Measurements from ENCODE around the gene SPEF2. TPM values are rescaled to one million over a fixed set of nuclear protein-coding genes. Genes with fewer than 3 reads are reported as not detected.

SPEF2 gene
- total RNA-seq, 1 experiment from 2014 or later, result 0.15 TPM

DNA sequence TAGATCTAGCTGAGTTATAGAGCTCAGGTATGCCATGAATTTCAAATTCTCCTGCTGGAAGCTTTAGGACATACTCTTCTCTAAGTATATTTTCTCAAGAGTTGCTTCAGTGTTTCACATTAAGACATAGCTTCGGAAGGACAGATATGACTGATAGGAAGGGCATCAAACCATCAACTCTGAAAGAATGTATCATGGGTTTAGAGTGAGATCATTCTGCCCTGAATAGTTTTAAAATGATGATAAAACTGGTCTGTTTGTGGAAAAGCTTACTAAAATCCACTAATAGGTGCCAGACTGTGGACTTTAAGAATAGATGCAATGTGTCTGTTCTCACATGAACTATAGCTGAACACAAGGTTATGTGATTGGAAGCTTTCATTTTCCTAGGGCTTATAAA lies 8.4 kb downstream of the SPEF2 start (continued):
- TF ChIP-seq, protein P1, sequence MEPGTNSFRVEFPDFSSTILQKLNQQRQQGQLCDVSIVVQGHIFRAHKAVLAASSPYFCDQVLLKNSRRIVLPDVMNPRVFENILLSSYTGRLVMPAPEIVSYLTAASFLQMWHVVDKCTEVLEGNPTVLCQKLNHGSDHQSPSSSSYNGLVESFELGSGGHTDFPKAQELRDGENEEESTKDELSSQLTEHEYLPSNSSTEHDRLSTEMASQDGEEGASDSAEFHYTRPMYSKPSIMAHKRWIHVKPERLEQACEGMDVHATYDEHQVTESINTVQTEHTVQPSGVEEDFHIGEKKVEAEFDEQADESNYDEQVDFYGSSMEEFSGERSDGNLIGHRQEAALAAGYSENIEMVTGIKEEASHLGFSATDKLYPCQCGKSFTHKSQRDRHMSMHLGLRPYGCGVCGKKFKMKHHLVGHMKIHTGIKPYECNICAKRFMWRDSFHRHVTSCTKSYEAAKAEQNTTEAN (CRISPR knock-in tag; IDR thresholded peaks at IDR 0.05), result no peak
- TF ChIP-seq ESRRA (CRISPR knock-in tag; IDR thresholded peaks at IDR 0.05; ENCODE audit: borderline replicate concordance), result no peak
- TF ChIP-seq, protein P2, sequence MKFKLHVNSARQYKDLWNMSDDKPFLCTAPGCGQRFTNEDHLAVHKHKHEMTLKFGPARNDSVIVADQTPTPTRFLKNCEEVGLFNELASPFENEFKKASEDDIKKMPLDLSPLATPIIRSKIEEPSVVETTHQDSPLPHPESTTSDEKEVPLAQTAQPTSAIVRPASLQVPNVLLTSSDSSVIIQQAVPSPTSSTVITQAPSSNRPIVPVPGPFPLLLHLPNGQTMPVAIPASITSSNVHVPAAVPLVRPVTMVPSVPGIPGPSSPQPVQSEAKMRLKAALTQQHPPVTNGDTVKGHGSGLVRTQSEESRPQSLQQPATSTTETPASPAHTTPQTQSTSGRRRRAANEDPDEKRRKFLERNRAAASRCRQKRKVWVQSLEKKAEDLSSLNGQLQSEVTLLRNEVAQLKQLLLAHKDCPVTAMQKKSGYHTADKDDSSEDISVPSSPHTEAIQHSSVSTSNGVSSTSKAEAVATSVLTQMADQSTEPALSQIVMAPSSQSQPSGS (CRISPR knock-in tag; IDR thresholded peaks at IDR 0.05; ENCODE audit: borderline replicate concordance, low read depth), result no peak
- TF ChIP-seq, protein P3, sequence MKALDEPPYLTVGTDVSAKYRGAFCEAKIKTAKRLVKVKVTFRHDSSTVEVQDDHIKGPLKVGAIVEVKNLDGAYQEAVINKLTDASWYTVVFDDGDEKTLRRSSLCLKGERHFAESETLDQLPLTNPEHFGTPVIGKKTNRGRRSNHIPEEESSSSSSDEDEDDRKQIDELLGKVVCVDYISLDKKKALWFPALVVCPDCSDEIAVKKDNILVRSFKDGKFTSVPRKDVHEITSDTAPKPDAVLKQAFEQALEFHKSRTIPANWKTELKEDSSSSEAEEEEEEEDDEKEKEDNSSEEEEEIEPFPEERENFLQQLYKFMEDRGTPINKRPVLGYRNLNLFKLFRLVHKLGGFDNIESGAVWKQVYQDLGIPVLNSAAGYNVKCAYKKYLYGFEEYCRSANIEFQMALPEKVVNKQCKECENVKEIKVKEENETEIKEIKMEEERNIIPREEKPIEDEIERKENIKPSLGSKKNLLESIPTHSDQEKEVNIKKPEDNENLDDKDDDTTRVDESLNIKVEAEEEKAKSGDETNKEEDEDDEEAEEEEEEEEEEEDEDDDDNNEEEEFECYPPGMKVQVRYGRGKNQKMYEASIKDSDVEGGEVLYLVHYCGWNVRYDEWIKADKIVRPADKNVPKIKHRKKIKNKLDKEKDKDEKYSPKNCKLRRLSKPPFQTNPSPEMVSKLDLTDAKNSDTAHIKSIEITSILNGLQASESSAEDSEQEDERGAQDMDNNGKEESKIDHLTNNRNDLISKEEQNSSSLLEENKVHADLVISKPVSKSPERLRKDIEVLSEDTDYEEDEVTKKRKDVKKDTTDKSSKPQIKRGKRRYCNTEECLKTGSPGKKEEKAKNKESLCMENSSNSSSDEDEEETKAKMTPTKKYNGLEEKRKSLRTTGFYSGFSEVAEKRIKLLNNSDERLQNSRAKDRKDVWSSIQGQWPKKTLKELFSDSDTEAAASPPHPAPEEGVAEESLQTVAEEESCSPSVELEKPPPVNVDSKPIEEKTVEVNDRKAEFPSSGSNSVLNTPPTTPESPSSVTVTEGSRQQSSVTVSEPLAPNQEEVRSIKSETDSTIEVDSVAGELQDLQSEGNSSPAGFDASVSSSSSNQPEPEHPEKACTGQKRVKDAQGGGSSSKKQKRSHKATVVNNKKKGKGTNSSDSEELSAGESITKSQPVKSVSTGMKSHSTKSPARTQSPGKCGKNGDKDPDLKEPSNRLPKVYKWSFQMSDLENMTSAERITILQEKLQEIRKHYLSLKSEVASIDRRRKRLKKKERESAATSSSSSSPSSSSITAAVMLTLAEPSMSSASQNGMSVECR (CRISPR knock-in tag; IDR thresholded peaks at IDR 0.05; ENCODE audit: borderline replicate concordance), result no peak
- TF ChIP-seq JAZF1 (CRISPR knock-in tag; IDR thresholded peaks at IDR 0.05), result no peak
- TF ChIP-seq FOXP1 (CRISPR knock-in tag; IDR thresholded peaks at IDR 0.05; ENCODE audit: borderline replicate concordance), result no peak
- TF ChIP-seq, protein P4, sequence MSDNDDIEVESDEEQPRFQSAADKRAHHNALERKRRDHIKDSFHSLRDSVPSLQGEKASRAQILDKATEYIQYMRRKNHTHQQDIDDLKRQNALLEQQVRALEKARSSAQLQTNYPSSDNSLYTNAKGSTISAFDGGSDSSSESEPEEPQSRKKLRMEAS (CRISPR knock-in tag; IDR thresholded peaks at IDR 0.05), result no peak
- TF ChIP-seq NFATC4 (CRISPR knock-in tag; IDR thresholded peaks at IDR 0.05), result no peak
- TF ChIP-seq OVOL2 (CRISPR knock-in tag; IDR thresholded peaks at IDR 0.05; ENCODE audit: borderline replicate concordance), result no peak
- no peak for TF ChIP-seq GRHL2 (CRISPR knock-in tag; IDR thresholded peaks at IDR 0.05; ENCODE audit: insufficient replicate concordance, severe bottlenecking)
- TF ChIP-seq ATF1 (CRISPR knock-in tag; IDR thresholded peaks at IDR 0.05), result no peak
- TF ChIP-seq RORB (CRISPR knock-in tag; IDR thresholded peaks at IDR 0.05), result no peak

DNA sequence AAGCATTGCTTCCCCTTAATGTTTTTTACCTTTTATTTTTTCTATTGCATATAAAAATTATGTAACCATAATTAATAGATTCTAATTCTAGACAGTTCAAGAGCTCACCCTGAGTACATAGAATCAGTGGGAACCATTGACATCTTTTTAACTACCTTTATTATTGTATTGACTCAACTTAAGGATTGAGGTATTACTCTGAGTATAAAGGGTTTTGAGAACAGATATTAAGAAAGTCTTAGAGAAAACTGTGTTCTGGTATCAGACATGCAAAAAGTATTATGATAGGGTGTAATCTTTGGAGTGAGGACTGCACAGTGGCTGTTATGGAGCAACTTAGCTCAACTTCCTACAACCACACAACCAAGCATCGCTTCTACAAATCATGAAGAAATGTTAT lies 8.9 kb downstream of the SPEF2 start:
- Mint-ChIP-seq H3K4me1 (no peaks in the 10 kb centered on the region), H3K27me3 (ENCODE audit: low read depth) (peaks cover 9% of the 10 kb centered on the region), H3K27ac (no peak overlapping the region), H3K9me3 (peaks cover 17% of the 10 kb centered on the region), H3K36me3 (no peaks in the 10 kb centered on the region), H3K4me3 (no peak overlapping the region)
- DNase-seq (ENCODE audit: low spot score), result no peak
- ChIA-PET CTCF (no interaction called here), POLR2A (no interaction called here)
- no peak for TF ChIP-seq HMGA2 (CRISPR knock-in tag; IDR thresholded peaks at IDR 0.05)
- TF ChIP-seq, protein P5, sequence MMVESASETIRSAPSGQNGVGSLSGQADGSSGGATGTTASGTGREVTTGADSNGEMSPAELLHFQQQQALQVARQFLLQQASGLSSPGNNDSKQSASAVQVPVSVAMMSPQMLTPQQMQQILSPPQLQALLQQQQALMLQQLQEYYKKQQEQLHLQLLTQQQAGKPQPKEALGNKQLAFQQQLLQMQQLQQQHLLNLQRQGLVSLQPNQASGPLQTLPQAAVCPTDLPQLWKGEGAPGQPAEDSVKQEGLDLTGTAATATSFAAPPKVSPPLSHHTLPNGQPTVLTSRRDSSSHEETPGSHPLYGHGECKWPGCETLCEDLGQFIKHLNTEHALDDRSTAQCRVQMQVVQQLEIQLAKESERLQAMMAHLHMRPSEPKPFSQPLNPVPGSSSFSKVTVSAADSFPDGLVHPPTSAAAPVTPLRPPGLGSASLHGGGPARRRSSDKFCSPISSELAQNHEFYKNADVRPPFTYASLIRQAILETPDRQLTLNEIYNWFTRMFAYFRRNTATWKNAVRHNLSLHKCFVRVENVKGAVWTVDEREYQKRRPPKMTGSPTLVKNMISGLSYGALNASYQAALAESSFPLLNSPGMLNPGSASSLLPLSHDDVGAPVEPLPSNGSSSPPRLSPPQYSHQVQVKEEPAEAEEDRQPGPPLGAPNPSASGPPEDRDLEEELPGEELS (CRISPR knock-in tag; IDR thresholded peaks at IDR 0.05), result no peak
- no peak for TF ChIP-seq ZNF138 (CRISPR knock-in tag; conservative IDR thresholded peaks at IDR 0.05)
- TF ChIP-seq, protein P6, sequence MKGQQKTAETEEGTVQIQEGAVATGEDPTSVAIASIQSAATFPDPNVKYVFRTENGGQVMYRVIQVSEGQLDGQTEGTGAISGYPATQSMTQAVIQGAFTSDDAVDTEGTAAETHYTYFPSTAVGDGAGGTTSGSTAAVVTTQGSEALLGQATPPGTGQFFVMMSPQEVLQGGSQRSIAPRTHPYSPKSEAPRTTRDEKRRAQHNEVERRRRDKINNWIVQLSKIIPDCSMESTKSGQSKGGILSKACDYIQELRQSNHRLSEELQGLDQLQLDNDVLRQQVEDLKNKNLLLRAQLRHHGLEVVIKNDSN (CRISPR knock-in tag; IDR thresholded peaks at IDR 0.05), result no peak
- no peak for TF ChIP-seq GRHL2 (CRISPR knock-in tag; IDR thresholded peaks at IDR 0.05; ENCODE audit: insufficient replicate concordance, severe bottlenecking)
- TF ChIP-seq ELF4 (CRISPR knock-in tag; IDR thresholded peaks at IDR 0.05; ENCODE audit: low read depth), result no peak
- TF ChIP-seq, protein P7, sequence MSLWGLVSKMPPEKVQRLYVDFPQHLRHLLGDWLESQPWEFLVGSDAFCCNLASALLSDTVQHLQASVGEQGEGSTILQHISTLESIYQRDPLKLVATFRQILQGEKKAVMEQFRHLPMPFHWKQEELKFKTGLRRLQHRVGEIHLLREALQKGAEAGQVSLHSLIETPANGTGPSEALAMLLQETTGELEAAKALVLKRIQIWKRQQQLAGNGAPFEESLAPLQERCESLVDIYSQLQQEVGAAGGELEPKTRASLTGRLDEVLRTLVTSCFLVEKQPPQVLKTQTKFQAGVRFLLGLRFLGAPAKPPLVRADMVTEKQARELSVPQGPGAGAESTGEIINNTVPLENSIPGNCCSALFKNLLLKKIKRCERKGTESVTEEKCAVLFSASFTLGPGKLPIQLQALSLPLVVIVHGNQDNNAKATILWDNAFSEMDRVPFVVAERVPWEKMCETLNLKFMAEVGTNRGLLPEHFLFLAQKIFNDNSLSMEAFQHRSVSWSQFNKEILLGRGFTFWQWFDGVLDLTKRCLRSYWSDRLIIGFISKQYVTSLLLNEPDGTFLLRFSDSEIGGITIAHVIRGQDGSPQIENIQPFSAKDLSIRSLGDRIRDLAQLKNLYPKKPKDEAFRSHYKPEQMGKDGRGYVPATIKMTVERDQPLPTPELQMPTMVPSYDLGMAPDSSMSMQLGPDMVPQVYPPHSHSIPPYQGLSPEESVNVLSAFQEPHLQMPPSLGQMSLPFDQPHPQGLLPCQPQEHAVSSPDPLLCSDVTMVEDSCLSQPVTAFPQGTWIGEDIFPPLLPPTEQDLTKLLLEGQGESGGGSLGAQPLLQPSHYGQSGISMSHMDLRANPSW (CRISPR knock-in tag; conservative IDR thresholded peaks at IDR 0.05; ENCODE audit: low read depth), result no peak
- no peak for TF ChIP-seq IRF2 (CRISPR knock-in tag; IDR thresholded peaks at IDR 0.05; ENCODE audit: borderline replicate concordance, low read depth)
- no peak for ATAC-seq
